ENCODE data around the gene PEF1. TPM values are rescaled to one million over a fixed set of nuclear protein-coding genes. Genes with fewer than 3 reads are reported as not detected.

PEF1 gene
- total and polyA plus RNA-seq, 2 of the 8 experiments (the other 6 are each of a cell fraction or from before 2014, with no cell fraction given): 35.2 to 69.2 TPM

DNA sequence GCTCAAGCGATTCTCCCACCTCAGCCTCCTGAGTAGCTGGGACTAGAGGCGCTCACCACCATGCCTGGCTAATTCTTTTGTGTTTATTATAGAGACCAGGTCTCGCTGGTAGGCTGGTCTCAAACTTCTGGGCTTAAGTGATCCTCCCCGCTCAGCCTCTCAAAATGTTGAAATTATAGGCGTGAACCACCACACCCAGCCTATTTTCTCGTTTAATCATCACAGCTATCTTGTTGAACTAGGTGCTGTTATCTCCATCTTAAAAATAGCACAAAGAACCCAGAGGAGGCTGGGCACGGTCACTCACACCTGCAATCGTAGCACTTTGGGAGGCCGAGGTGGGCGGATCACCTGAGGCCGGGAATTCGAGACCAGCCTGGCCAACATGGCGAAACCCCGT is 31.1 kb upstream of the PEF1 start:
- Histone ChIP-seq H3K79me1 (ENCODE audit: low read depth, low read length) (no peaks in the 10 kb centered on the region), H4K8ac (ENCODE audit: extremely low read depth, insufficient read depth, low read length) (no peak overlapping the region), H2BK5ac (ENCODE audit: low read depth, low read length) (no peak overlapping the region), H3K36me3 (ENCODE audit: control insufficient read depth in 2 of 4, insufficient read depth in 4 of 4, low read length in 3 of 4) (no peaks in the 10 kb centered on the region), H3K18ac (ENCODE audit: extremely low read depth, low read length) (no peak overlapping the region), H3K23me2 (ENCODE audit: low read depth, low read length) (no peaks in the 10 kb centered on the region), H3K9ac (replicated peaks in 1 of 4; ENCODE audit: extremely low read depth in 1 of 4, low read depth in 3 of 4, low read length in 3 of 4) (no peak overlapping the region), H3K56ac (replicated peaks; ENCODE audit: insufficient read length, low read depth, low read length) (no peak overlapping the region), H3K27me3 (replicated peaks in 1 of 4; ENCODE audit: control insufficient read depth in 3 of 4, extremely low read depth in 1 of 4, insufficient read depth in 3 of 4, low read length in 3 of 4) (no peaks in the 10 kb centered on the region), H3K9me3 (ENCODE audit: insufficient read depth in 2 of 2, low read depth in 1 of 2, low read length in 1 of 2) (no peaks in the 10 kb centered on the region), H4K5ac (ENCODE audit: insufficient read length, low read depth, low read length) (no peak overlapping the region), H3K4me3 (ENCODE audit: extremely low read depth in 1 of 4, insufficient read depth in 2 of 4, low read depth in 3 of 4, low read length in 4 of 4) (no peak overlapping the region), H3K14ac (ENCODE audit: insufficient read length) (no peak overlapping the region), H3K4me1 (replicated peaks in 1 of 4; ENCODE audit: control insufficient read depth in 3 of 4, insufficient read depth in 4 of 4, low read length in 3 of 4) (no peaks in the 10 kb centered on the region; a peak in 1 of 7 replicates), H2AFZ (ENCODE audit: low read length) (no peak overlapping the region), H2AK5ac (ENCODE audit: low read depth, low read length) (no peak overlapping the region), H3K27ac (ENCODE audit: low read depth, low read length) (no peak overlapping the region), H4K91ac (replicated peaks; ENCODE audit: insufficient read length, low read length) (no peak overlapping the region), H2BK12ac (ENCODE audit: low read depth, low read length) (no peak overlapping the region), H2BK120ac (replicated peaks; ENCODE audit: low read depth, low read length) (no peak overlapping the region), H4K20me1 (replicated peaks in 1 of 2; ENCODE audit: control insufficient read depth in 1 of 2, insufficient read depth in 2 of 2, low read length in 2 of 2) (peaks cover 0 to 1% of the 10 kb centered on the region in 2 experiments), H3K4me2 (ENCODE audit: insufficient read depth in 1 of 2, low read depth in 2 of 2, low read length in 2 of 2) (no peak overlapping the region), H2BK20ac (ENCODE audit: low read length) (no peak overlapping the region), H3K23ac (ENCODE audit: insufficient read length) (no peak overlapping the region), H3K4ac (replicated peaks; ENCODE audit: insufficient read length, low read depth, low read length) (no peak overlapping the region), H3K79me2 (ENCODE audit: control insufficient read depth in 1 of 2, insufficient read depth in 2 of 2, low read length in 2 of 2) (no peaks in the 10 kb centered on the region), H2BK15ac (ENCODE audit: low read length) (no peak overlapping the region)
- ChIA-PET CTCF (ENCODE audit: partially characterized antibody) (interaction anchor here (0.6 to 24.1 kb wide), 9 partner anchors 6 to 113 kb away, joined by 3 to 370 read pairs (median 8); partner anchors contain the start of gene COL16A1), POLR2A (ENCODE audit: partially characterized antibody) (interaction anchor here (1.3 kb wide), 1 partner anchor 25 kb away, joined by 3 read pairs; no protein-coding TSS in a partner anchor)
- FAIRE-seq (no peak), DNase-seq (ENCODE audit: low read depth in 1 of 2, low spot score in 2 of 2) (no peak)
- TF ChIP-seq RXRA (IDR thresholded peaks at IDR 0.05; ENCODE audit: insufficient read depth, low read depth, low read length) (no peak), ZNF274 (IDR thresholded peaks at IDR 0.05; ENCODE audit: borderline replicate concordance, extremely low read depth, low read length) (no peak), EP300 (IDR thresholded peaks at IDR 0.05; ENCODE audit: borderline replicate concordance in 1 of 2, low read depth in 2 of 2, low read length in 2 of 2) (no peak), TEAD4 (IDR thresholded peaks at IDR 0.05; ENCODE audit: low read depth, low read length) (no peak), HDAC6 (IDR thresholded peaks at IDR 0.05; ENCODE audit: low read depth, low read length) (no peak), RNF2 (IDR thresholded peaks at IDR 0.05; ENCODE audit: borderline replicate concordance, low read depth, low read length, missing control alignments, poor library complexity, severe bottlenecking) (no peak), RFX5 (IDR thresholded peaks at IDR 0.05; ENCODE audit: borderline replicate concordance, low read depth, low read length) (no peak), NANOG (IDR thresholded peaks at IDR 0.05; ENCODE audit: insufficient read depth, low read depth, low read length, poor library complexity, severe bottlenecking) (no peak)
- 94% methylated on average over 14 of the region's 14 CpGs; no CpG with 5 or more reads in 1 of the 2 experiments for WGBS, 2 experiments (ENCODE audit: extremely low coverage in 1 of 2, insufficient coverage in 1 of 2, insufficient read length in 1 of 2, insufficient replicate concordance in 2 of 2, low coverage in 1 of 2, low lambda C conversion rate in 2 of 2, missing lambda C conversion rate in 1 of 2)
